HuH-7.5 (cell line): ENCODE data around the gene DUSP22.
"Not testable (repeated sequence)": the region's sequence is repeated elsewhere in the genome, so short reads cannot be mapped to it uniquely, and the experiment has no call there.

Experiments used
- DNase-seq: peaks from one replicate; pipeline ENCODE4 v3.0.0; 2011; ENCODE audit warnings: low spot score

DUSP22 gene

GRCh38 chr6:280775-281468 is 11.4 kb upstream of the DUSP22 start:
- no peak for DNase-seq

- DNase-seq, result no peak
These were observed 10.7 kb upstream of the DUSP22 start for GRCh38 chr6:281469-282103.

GRCh38 chr6:282177-282866 is 10.0 kb upstream of the DUSP22 start:
- DNase-seq, result no peak

- no peak for DNase-seq
These were observed 9.3 kb upstream of the DUSP22 start for GRCh38 chr6:282867-283416.

GRCh38 chr6:284486-284885 is 7.8 kb upstream of the DUSP22 start:
- DNase-seq, result no peak

GRCh38 chr6:285030-285771 is 7.1 kb upstream of the DUSP22 start:
- no peak for DNase-seq

GRCh38 chr6:285902-286301 is 6.4 kb upstream of the DUSP22 start:
- not testable (repeated sequence) for DNase-seq

- DNase-seq, result no peak
These were observed 5.4 kb upstream of the DUSP22 start for GRCh38 chr6:286681-287488.

- no peak for DNase-seq
These were observed 4.8 kb upstream of the DUSP22 start for GRCh38 chr6:287489-287860.

- DNase-seq, result no peak
These were observed 3.4 kb upstream of the DUSP22 start for GRCh38 chr6:288866-289265.

- DNase-seq, result no peak
These were observed 2.0 kb upstream of the DUSP22 start for GRCh38 chr6:290111-290922.

GRCh38 chr6:291204-291696 is 1.0 kb upstream of the DUSP22 start:
- DNase-seq, result no peak

- peak; percentile 33 for DNase-seq
These were observed 362 bp downstream of the DUSP22 start for GRCh38 chr6:292506-293192.

- DNase-seq, result no peak
These were observed 1.2 kb downstream of the DUSP22 start for GRCh38 chr6:293193-294174.

- no peak for DNase-seq
These were observed 2.6 kb downstream of the DUSP22 start for GRCh38 chr6:294656-295565.

GRCh38 chr6:296151-297122 is 4.2 kb downstream of the DUSP22 start:
- no peak for DNase-seq
